Right hindlimb (tissue), 1 donor: ENCODE data around the gene TRO.

Experiments
- DNase-seq: peaks from one replicate; pipeline ENCODE4 v3.0.0-alpha.2; 2018

The TRO gene

GRCh38 chrX:54920610-54921426, at the start of gene TRO:
Gene TRO, plus strand, starts transcription at chrX:54920824. Its CDS starts 1,423 bp downstream, at chrX:54922247.
- DNase-seq: peak; percentile 81

GRCh38 chrX:54885740-54886139, 34.9 kb upstream of the TRO start:
- no peak for DNase-seq

GRCh38 chrX:54891573-54891972, 29.1 kb upstream of the TRO start:
- no peak for DNase-seq

- no peak for DNase-seq
Observed at GRCh38 chrX:54894159-54894558, 26.5 kb upstream of the TRO start.

- no peak for DNase-seq
Observed at GRCh38 chrX:54909941-54910340, 10.7 kb upstream of the TRO start.

- DNase-seq: peak; percentile 87
Observed at GRCh38 chrX:54921427-54922021, 900 bp downstream of the TRO start.

- no peak for DNase-seq
Observed at GRCh38 chrX:54922547-54922946, 1.9 kb downstream of the TRO start.

GRCh38 chrX:54923376-54923775, 2.8 kb downstream of the TRO start:
- no peak for DNase-seq

GRCh38 chrX:54926978-54927377, 6.4 kb downstream of the TRO start:
- no peak for DNase-seq

GRCh38 chrX:54928876-54929275, 8.3 kb downstream of the TRO start:
- no peak for DNase-seq

GRCh38 chrX:54930291-54931049, 9.8 kb downstream of the TRO start:
- DNase-seq: no peak

GRCh38 chrX:54931107-54931506, 10.5 kb downstream of the TRO start:
- DNase-seq: no peak

GRCh38 chrX:54933150-54933826, 12.7 kb downstream of the TRO start:
- DNase-seq: no peak

GRCh38 chrX:54934058-54934457, 13.4 kb downstream of the TRO start:
- DNase-seq: no peak

- DNase-seq: no peak
Observed at GRCh38 chrX:54934890-54935289, 14.3 kb downstream of the TRO start.

GRCh38 chrX:54935306-54935705, 14.7 kb downstream of the TRO start:
- DNase-seq: no peak

GRCh38 chrX:54937416-54937815, 16.8 kb downstream of the TRO start:
- no peak for DNase-seq

- no peak for DNase-seq
Observed at GRCh38 chrX:54944816-54945215, 24.2 kb downstream of the TRO start.

- DNase-seq: no peak
Observed at GRCh38 chrX:54945224-54945623, 24.6 kb downstream of the TRO start.

- no peak for DNase-seq
Observed at GRCh38 chrX:54950730-54951375, 30.2 kb downstream of the TRO start.

GRCh38 chrX:54961750-54962149, 41.1 kb downstream of the TRO start:
- DNase-seq: no peak

GRCh38 chrX:54964766-54965497, 44.3 kb downstream of the TRO start:
- DNase-seq: no peak
